Activated CD8-positive, alpha-beta T cell treated with anti-CD3 and anti-CD28 coated beads for 36 hours (primary cell): ENCODE data around the gene MAP6. TPM values are rescaled to one million over a fixed set of nuclear protein-coding genes. Genes with fewer than 3 reads are reported as not detected.
"Not testable (repeated sequence)": the region's sequence is repeated elsewhere in the genome, so short reads cannot be mapped to it uniquely, and the experiment has no call there.

Experiments used
- ATAC-seq: fragments of 200-7000 bp; cut with Tn5 transposase; one replicate; pipeline ENCODE4 v1.10.0; 2021; ENCODE audit warnings: mild to moderate bottlenecking, moderate library complexity
- CTCF ChIA-PET: fragments of 350-600 bp; sonication (Branson Sonifier 250); formaldehyde crosslinking; loops from one replicate; lab custom pipeline; 2021; ENCODE audit warnings: antibody characterized with exemption; lab: Charles Lee
- POLR2A ChIA-PET: fragments of 350-600 bp; sonication (Branson Sonifier 250); formaldehyde crosslinking; loops from one replicate; lab custom pipeline; 2021; ENCODE audit warnings: antibody characterized with exemption; lab: Charles Lee
- DNase-seq: peaks from one replicate; pipeline ENCODE4 v3.0.0-alpha.2; 2020
- H3K27ac Mint-ChIP-seq: one replicate; pipeline ENCODE4 v1.8.0; 2021; ENCODE audit warnings: mild to moderate bottlenecking, mixed read lengths
- H3K27me3 Mint-ChIP-seq: one replicate; pipeline ENCODE4 v1.8.0; 2021; ENCODE audit warnings: mixed read lengths
- H3K36me3 Mint-ChIP-seq: one replicate; pipeline ENCODE4 v1.8.0; 2021; ENCODE audit warnings: low read depth, mixed read lengths
- H3K4me1 Mint-ChIP-seq: one replicate; pipeline ENCODE4 v1.8.0; 2021; ENCODE audit warnings: low read depth, mixed read lengths
- H3K4me3 Mint-ChIP-seq: one replicate; pipeline ENCODE4 v1.8.0; 2021; ENCODE audit warnings: mild to moderate bottlenecking, moderate library complexity, mixed read lengths
- H3K9me3 Mint-ChIP-seq: one replicate; pipeline ENCODE4 v1.8.0; 2021; ENCODE audit warnings: mixed read lengths
- CTCF ChIP-seq: fragments of 200-600 bp; IDR thresholded peaks from one replicate; pipeline ENCODE4 v1.8.0; 2022; ENCODE audit warnings: antibody characterized with exemption, mild to moderate bottlenecking
- intact Hi-C: fragments of 100-400 bp; cut with micrococcal nuclease; formaldehyde crosslinking; loops from one replicate; pipeline ENCODE4 v1.10.0; 2022
- total RNA-seq, 2 experiments: library from RNA; stranded (reverse); gene quantifications; one replicate each; pipeline ENCODE4 v1.2.3, GENCODE V29; 2021

The MAP6 gene
- total RNA-seq, 2 experiments from 2014 or later: not detected

- Mint-ChIP-seq H3K4me3 (no peak overlapping the region), H3K4me1 (peaks cover 6% of the 10 kb centered on the region), H3K27me3 (no peaks in the 10 kb centered on the region), H3K36me3 (no peaks in the 10 kb centered on the region), H3K27ac (no peak overlapping the region), H3K9me3 (no peaks in the 10 kb centered on the region)
- ChIA-PET CTCF (interaction anchor here (1.9 to 2.3 kb wide), 2 partner anchors 9 to 116 kb away, joined by 6 to 10 read pairs; no protein-coding TSS in a partner anchor), POLR2A (no interaction called here)
- ATAC-seq (no peak), DNase-seq (no peak)
- intact Hi-C loops: no loop called here
- TF ChIP-seq CTCF: no peak
Measured at GRCh38 chr11:75589933-75590332, 78.9 kb downstream of the MAP6 start.

- DNase-seq: no peak
- Mint-ChIP-seq H3K36me3 (no peaks in the 10 kb centered on the region), H3K4me1 (peaks cover 8% of the 10 kb centered on the region), H3K27ac (no peak overlapping the region), H3K9me3 (no peaks in the 10 kb centered on the region), H3K4me3 (no peak overlapping the region), H3K27me3 (no peaks in the 10 kb centered on the region)
- no peak for TF ChIP-seq CTCF
- ChIA-PET CTCF (interaction anchor here (0.7 to 2.3 kb wide), 3 partner anchors 10 to 117 kb away, joined by 3 to 10 read pairs (median 6); no protein-coding TSS in a partner anchor), POLR2A (no interaction called here)
- no peak for ATAC-seq
- intact Hi-C loops: no loop called here
Measured at GRCh38 chr11:75589051-75589450, 79.8 kb downstream of the MAP6 start.

GRCh38 chr11:75588051-75588481 is 80.8 kb downstream of the MAP6 start:
- ATAC-seq (no peak), DNase-seq (no peak)
- Mint-ChIP-seq H3K4me1 (peaks cover 11% of the 10 kb centered on the region), H3K36me3 (no peaks in the 10 kb centered on the region), H3K4me3 (no peak overlapping the region), H3K27me3 (no peaks in the 10 kb centered on the region), H3K27ac (no peak overlapping the region), H3K9me3 (no peaks in the 10 kb centered on the region)
- POLR2A ChIA-PET: no interaction called here
- intact Hi-C loops: no loop called here
- no peak for TF ChIP-seq CTCF
- CTCF ChIA-PET: interaction anchor here (0.7 to 2.3 kb wide), 4 partner anchors 11 to 118 kb away, joined by 3 to 10 read pairs (median 4); no protein-coding TSS in a partner anchor

- CTCF ChIA-PET: interaction anchor here (0.7 to 1.0 kb wide), 3 partner anchors 10 to 55 kb away, joined by 3 read pairs; no protein-coding TSS in a partner anchor
- POLR2A ChIA-PET: interaction anchor here (1.4 kb wide), 1 partner anchor 8 kb away, joined by 4 read pairs; no protein-coding TSS in a partner anchor
- Mint-ChIP-seq H3K27ac (no peak overlapping the region), H3K4me3 (no peak overlapping the region), H3K27me3 (no peaks in the 10 kb centered on the region), H3K36me3 (no peaks in the 10 kb centered on the region), H3K4me1 (peaks cover 15% of the 10 kb centered on the region), H3K9me3 (no peaks in the 10 kb centered on the region)
- no peak for TF ChIP-seq CTCF
- DNase-seq: no peak
- no peak for ATAC-seq
- intact Hi-C loops: no loop called here
Measured at GRCh38 chr11:75586395-75586794, 82.4 kb downstream of the MAP6 start.

GRCh38 chr11:75585293-75585670 is 83.6 kb downstream of the MAP6 start:
- TF ChIP-seq CTCF: no peak
- Mint-ChIP-seq H3K36me3 (no peaks in the 10 kb centered on the region), H3K27ac (no peak overlapping the region), H3K4me1 (peaks cover 15% of the 10 kb centered on the region), H3K9me3 (no peaks in the 10 kb centered on the region), H3K27me3 (no peaks in the 10 kb centered on the region), H3K4me3 (no peak overlapping the region)
- ChIA-PET POLR2A (interaction anchor here (1.4 kb wide), 1 partner anchor 9 kb away, joined by 4 read pairs; no protein-coding TSS in a partner anchor), CTCF (interaction anchor here (1.0 to 1.3 kb wide), 3 partner anchors 12 to 19 kb away, joined by 3 to 4 read pairs (median 3); no protein-coding TSS in a partner anchor)
- intact Hi-C loops: no loop called here
- no peak for DNase-seq
- no peak for ATAC-seq

GRCh38 chr11:75584659-75585292 is 84.1 kb downstream of the MAP6 start:
- H3K9me3 Mint-ChIP-seq, ATAC-seq, H3K27me3 Mint-ChIP-seq, H3K27ac Mint-ChIP-seq, H3K36me3 Mint-ChIP-seq, intact Hi-C loops, DNase-seq: not testable (repeated sequence)
- ChIA-PET CTCF (interaction anchor here (1.0 to 1.4 kb wide), 5 partner anchors 13 to 121 kb away, joined by 3 to 4 read pairs (median 3); partner anchors contain the start of gene SERPINH1), POLR2A (interaction anchor here (1.4 kb wide), 1 partner anchor 10 kb away, joined by 4 read pairs; no protein-coding TSS in a partner anchor)
- Mint-ChIP-seq H3K4me3 (peak overlapping the region; percentile 69), H3K4me1 (peaks cover 15% of the 10 kb centered on the region)
